HG02610 (cell line): ENCODE data around the gene ZNF419.

ENCODE experiments used
- ATAC-seq: cut with Tn5 transposase; IDR thresholded peaks from one replicate; pipeline ENCODE4 v1.9.1; 2021; ENCODE audit warnings: mild to moderate bottlenecking, moderate library complexity; ENCODE audit not compliant: unreplicated experiment

ZNF419 gene

GRCh38 chr19:57527136-57527881, 39.8 kb downstream of the ZNF419 start, which contains the start of gene ZNF549:
TSS of gene ZNF549 (plus strand) at chr19:57527356. CDS start at chr19:57527574, 218 bp downstream.
- peak; percentile 97 for ATAC-seq

- no peak for ATAC-seq
Measured at GRCh38 chr19:57537953-57538547, 50.5 kb downstream of the ZNF419 start.
